Measurements from ENCODE around the gene TCEA2.

GRCh38 chr20:64051033-64051452 is 12.0 kb upstream of the TCEA2 start:
- TF ChIP-seq CTCF (IDR thresholded peaks at IDR 0.05) = no peak
- TF ChIP-seq EZH2 (IDR thresholded peaks at IDR 0.05) = no peak

Measured in neural progenitor cell (in vitro differentiated cells).